IMR-90 (cell line): ENCODE measurements around the gene OXNAD1. TPM values are rescaled to one million over a fixed set of nuclear protein-coding genes. Genes with fewer than 3 reads are reported as not detected.

Source experiments
- ATAC-seq: fragments of 200-7000 bp; cut with Tn5 transposase; 2 replicates; pipeline ENCODE4 v1.9.1; 2020; ENCODE audit warnings: low read depth, mild to moderate bottlenecking, moderate library complexity
- BruUV-seq: library from RNA; stranded (reverse); fragments of 400-500 nt; replicated peaks from 2 replicates; lab custom pipeline; 2021; lab: Mats Ljungman, UMichigan
- CTCF ChIA-PET: fragments of 300-600 bp; formaldehyde crosslinking; extraction: SDS; loops from one replicate; lab custom pipeline; 2021; ENCODE audit warnings: antibody characterized with exemption; lab: Yijun Ruan, JAX
- POLR2A ChIA-PET: fragments of 300-600 bp; sonication (Branson Sonifier 250); formaldehyde crosslinking; loops from one replicate; lab custom pipeline; 2022; ENCODE audit warnings: antibody characterized with exemption; ENCODE audit not compliant: unreplicated experiment; lab: Charles Lee
- DNase-seq: peaks from one replicate; pipeline ENCODE4 v3.0.0; 2013
- H2AFZ ChIP-seq: replicated peaks from 2 replicates; pipeline ENCODE3; 2013; ENCODE audit warnings: low read length, mild to moderate bottlenecking; ENCODE audit not compliant: poor library complexity
- H2AK5ac ChIP-seq: 2 replicates; pipeline ENCODE4 v1.6.1; 2013; ENCODE audit warnings: low read depth, low read length, inconsistent platforms
- H2AK9ac ChIP-seq: replicated peaks from 2 replicates; pipeline ENCODE3; 2013; ENCODE audit warnings: mild to moderate bottlenecking, low read depth, low read length, moderate library complexity; ENCODE audit not compliant: poor library complexity
- H2BK120ac ChIP-seq: 2 replicates; pipeline ENCODE4 v1.6.1; 2013; ENCODE audit warnings: low read depth, low read length, inconsistent platforms
- H2BK15ac ChIP-seq: 3 replicates; pipeline ENCODE4 v1.6.1; 2013; ENCODE audit warnings: low read depth, low read length, inconsistent platforms
- H2BK20ac ChIP-seq: 2 replicates; pipeline ENCODE4 v1.6.1; 2013; ENCODE audit warnings: low read depth, mild to moderate bottlenecking, inconsistent platforms, low read length, moderate library complexity
- H2BK5ac ChIP-seq: 2 replicates; pipeline ENCODE4 v1.6.1; 2013; ENCODE audit warnings: mild to moderate bottlenecking, low read depth, low read length, inconsistent platforms; ENCODE audit not compliant: poor library complexity, severe bottlenecking
- H3K14ac ChIP-seq: replicated peaks from 2 replicates; pipeline ENCODE4 v1.6.1; 2013; ENCODE audit warnings: low read depth, low read length, inconsistent platforms
- H3K18ac ChIP-seq: 2 replicates; pipeline ENCODE4 v1.6.1; 2013; ENCODE audit warnings: low read depth, low read length, control low read depth
- H3K23ac ChIP-seq: 2 replicates; pipeline ENCODE4 v1.6.1; 2013; ENCODE audit warnings: low read depth, low read length, inconsistent platforms
- H3K27ac ChIP-seq: 2 replicates; pipeline ENCODE4 v1.5.1; 2013; ENCODE audit warnings: mild to moderate bottlenecking, control low read depth, low read length; ENCODE audit not compliant: insufficient read depth
- H3K27me3 ChIP-seq: 2 replicates; pipeline ENCODE4 v1.6.1; 2013; ENCODE audit warnings: low read length; ENCODE audit not compliant: control insufficient read depth, insufficient read depth
- H3K36me3 ChIP-seq: 2 replicates; pipeline ENCODE4 v1.6.1; 2013; ENCODE audit warnings: low read length, mixed read lengths; ENCODE audit not compliant: control insufficient read depth, insufficient read depth
- H3K4ac ChIP-seq: 2 replicates; pipeline ENCODE4 v1.6.1; 2013; ENCODE audit warnings: low read depth, low read length, inconsistent platforms
- H3K4me1 ChIP-seq: 2 replicates; pipeline ENCODE4 v1.6.1; 2013; ENCODE audit warnings: low read length, mixed read lengths; ENCODE audit not compliant: control insufficient read depth, insufficient read depth
- H3K4me2 ChIP-seq: 2 replicates; pipeline ENCODE4 v1.6.1; 2013; ENCODE audit warnings: low read depth, mild to moderate bottlenecking, control low read depth, low read length, moderate library complexity
- H3K4me3 ChIP-seq: 2 replicates; pipeline ENCODE4 v1.5.1; 2013; ENCODE audit warnings: low read depth, mild to moderate bottlenecking, control low read depth, low read length, moderate library complexity; ENCODE audit not compliant: insufficient read depth
- H3K56ac ChIP-seq: 2 replicates; pipeline ENCODE4 v1.6.1; 2013; ENCODE audit warnings: low read length, inconsistent platforms; ENCODE audit not compliant: insufficient read depth; ENCODE audit errors: extremely low read depth
- H3K79me1 ChIP-seq, 2 experiments: 2 replicates each; pipeline ENCODE4 v1.6.1; 2013; ENCODE audit warnings: low read length in 2 of 2, inconsistent platforms in 1 of 2, low read depth in 1 of 2
- H3K9ac ChIP-seq: 2 replicates; pipeline ENCODE4 v1.6.1; 2013; ENCODE audit warnings: low read depth, low read length, control low read depth
- H3K9me1 ChIP-seq: 2 replicates; pipeline ENCODE4 v1.6.1; 2013; ENCODE audit warnings: low read length, inconsistent platforms; ENCODE audit not compliant: insufficient read depth
- H3K9me3 ChIP-seq: 2 replicates; pipeline ENCODE4 v1.6.1; 2013; ENCODE audit warnings: low read length; ENCODE audit not compliant: control insufficient read depth, insufficient read depth
- H4K20me1 ChIP-seq: 2 replicates; pipeline ENCODE4 v1.6.1; 2013; ENCODE audit warnings: low read length, inconsistent platforms; ENCODE audit not compliant: insufficient read depth
- H4K5ac ChIP-seq: 2 replicates; pipeline ENCODE4 v1.6.1; 2013; ENCODE audit warnings: mild to moderate bottlenecking, low read depth, low read length, control low read depth
- H4K8ac ChIP-seq, 2 experiments: 2 replicates each; pipeline ENCODE4 v1.6.1; 2013; ENCODE audit warnings: low read depth in 2 of 2, low read length in 2 of 2, control low read depth in 1 of 2, inconsistent platforms in 1 of 2
- H4K91ac ChIP-seq: 2 replicates; pipeline ENCODE4 v1.6.1; 2013; ENCODE audit warnings: low read depth, low read length, inconsistent platforms; ENCODE audit not compliant: insufficient read depth
- BHLHE40 ChIP-seq: fragments of 150-350 bp; IDR thresholded peaks from 2 replicates; pipeline ENCODE4 v1.6.1; 2016; ENCODE audit warnings: mild to moderate bottlenecking, low read depth, low read length
- ELK1 ChIP-seq: fragments of 150-350 bp; IDR thresholded peaks from 2 replicates; pipeline ENCODE4 v1.6.1; 2016; ENCODE audit warnings: low read depth, mild to moderate bottlenecking, low read length, moderate library complexity, borderline replicate concordance
- FOS ChIP-seq: fragments of 150-350 bp; IDR thresholded peaks from 2 replicates; pipeline ENCODE4 v1.6.1; 2016; ENCODE audit warnings: low read depth, low read length
- MAFK ChIP-seq: IDR thresholded peaks from 2 replicates; pipeline ENCODE4 v1.6.1; 2012; ENCODE audit warnings: low read depth, low read length, improper control_type of control experiment
- MAZ ChIP-seq: IDR thresholded peaks from 2 replicates; pipeline ENCODE4 v1.6.1; 2012; ENCODE audit warnings: low read depth, mild to moderate bottlenecking, low read length, improper control_type of control experiment, moderate library complexity, borderline replicate concordance
- MXI1 ChIP-seq: IDR thresholded peaks from 2 replicates; pipeline ENCODE4 v1.6.1; 2012; ENCODE audit warnings: low read depth, mild to moderate bottlenecking, low read length, moderate library complexity, borderline replicate concordance
- RCOR1 ChIP-seq: IDR thresholded peaks from 2 replicates; pipeline ENCODE4 v1.6.1; 2012; ENCODE audit warnings: mild to moderate bottlenecking, low read length, improper control_type of control experiment; ENCODE audit not compliant: insufficient replicate concordance
- USF2 ChIP-seq: fragments of 150-350 bp; IDR thresholded peaks from 2 replicates; pipeline ENCODE4 v1.6.1; 2017; ENCODE audit warnings: mild to moderate bottlenecking, antibody characterized with exemption, low read length, low read depth
- WGBS, 2 experiments: methylation state at CpG; one replicate each; pipeline versions ENCODE4 v1.1.5 to v1.1.7; 2013; ENCODE audit warnings: missing lambda C conversion rate in 2 of 2; ENCODE audit not compliant: insufficient read length in 1 of 2; ENCODE audit errors: extremely low coverage in 2 of 2; 5-methylcytosine and 5-hydroxymethylcytosine counted together
- dilution Hi-C: fragments of 300-500 bp; cut with HindIII; formaldehyde crosslinking; loops from one replicate; pipeline ENCODE4 v1.14.3; 2018; ENCODE audit warnings: low sequenced_read_pairs; ENCODE audit not compliant: unreplicated experiment
- in situ Hi-C: fragments of 300-500 bp; cut with MboI; formaldehyde crosslinking; loops from 3 replicates; pipeline ENCODE4 v1.14.3; 2019; ENCODE audit warnings: low sequenced_read_pairs, inconsistent platforms, mixed read lengths
- intact Hi-C: fragments of 100-400 bp; cut with micrococcal nuclease; formaldehyde crosslinking; loops from 2 replicates; pipeline ENCODE4 v1.10.0; 2022
- polyA plus RNA-seq, 3 experiments: library from polyadenylated mRNA; depleted of rRNA; stranded (reverse); fragments of >200 nt; gene quantifications; 2 replicates each; pipeline ENCODE4 v1.2.3, GENCODE V29; 2012; ENCODE audit warnings: low replicate concordance in 1 of 3
- total RNA-seq: library from RNA; depleted of rRNA; stranded (reverse); fragments of >200 nt; gene quantifications from 2 replicates; pipeline ENCODE4 v1.2.3, GENCODE V29; 2012

Gene OXNAD1
- total and polyA plus RNA-seq, 2 of the 4 experiments (the other 2 are of a cell fraction), result 6.2 to 11.3 TPM

- Histone ChIP-seq H3K27me3 (no peaks in the 10 kb centered on the region), H3K18ac (no peak overlapping the region), H3K4me2 (no peak overlapping the region), H2BK20ac (no peak overlapping the region), H3K14ac (no peak overlapping the region), H2AK9ac (no peak overlapping the region), H3K56ac (no peak overlapping the region), H3K9me1 (no peaks in the 10 kb centered on the region), H3K4me3 (no peak overlapping the region), H3K4ac (no peak overlapping the region), H2AK5ac (no peak overlapping the region), H2BK5ac (no peak overlapping the region), H3K36me3 (peaks cover 5% of the 10 kb centered on the region), H4K5ac (no peak overlapping the region), H4K91ac (no peak overlapping the region), H3K9me3 (no peaks in the 10 kb centered on the region), H3K9ac (no peak overlapping the region), H3K27ac (no peak overlapping the region), H2AFZ (no peak overlapping the region), H2BK120ac (no peak overlapping the region), H4K8ac (no peak overlapping the region), H2BK15ac (no peak overlapping the region), H3K4me1 (no peaks in the 10 kb centered on the region), H4K20me1 (no peaks in the 10 kb centered on the region), H3K23ac (no peak overlapping the region), H3K79me1 (peaks cover 9 to 11% of the 10 kb centered on the region in 2 experiments; a peak in 2 of 4 replicates)
- ChIA-PET CTCF (no interaction called here), POLR2A (no interaction called here)
- no CpG with 5 or more reads among the region's 5 CpGs for WGBS, 2 experiments
- intact Hi-C loops, result no loop called here
- no TSS peak for BruUV-seq
- ATAC-seq, result no peak
- DNase-seq, result no peak
- TF ChIP-seq MAFK (no peak), USF2 (no peak), FOS (no peak), BHLHE40 (no peak), RCOR1 (no peak), MXI1 (no peak), ELK1 (no peak), MAZ (no peak)
- in situ Hi-C loops, result no loop called here
- dilution Hi-C loops, result no loop called here
Measured at GRCh38 chr3:16255726-16256125, 9.3 kb upstream of the OXNAD1 start.
